MM.1S (cell line): ENCODE results near the gene PROK1.
"Not testable (repeated sequence)": the region's sequence is repeated elsewhere in the genome, so short reads cannot be mapped to it uniquely, and the experiment has no call there.

Experiments used
- DNase-seq: peaks from one replicate; pipeline ENCODE4 v3.0.0-alpha.2; 2015
- H2AFZ ChIP-seq: fragments of 300-600 bp; sonication (generic); 2 replicates; pipeline ENCODE4 v1.6.0; 2016; ENCODE audit warnings: antibody characterized with exemption, low read length
- H3F3A ChIP-seq: fragments of 300-600 bp; sonication (generic); 2 replicates; pipeline ENCODE4 v1.6.1; 2016; ENCODE audit warnings: mild to moderate bottlenecking, antibody characterized with exemption, low read length, moderate library complexity, mixed read lengths; ENCODE audit not compliant: insufficient read depth
- H3K27ac ChIP-seq: fragments of 300-600 bp; sonication (generic); 2 replicates; pipeline ENCODE4 v1.5.1; 2016; ENCODE audit warnings: mild to moderate bottlenecking, low read length
- H3K27me3 ChIP-seq: fragments of 300-600 bp; sonication (generic); replicated peaks from 2 replicates; pipeline ENCODE4 v1.6.0; 2016; ENCODE audit warnings: low read length; ENCODE audit not compliant: insufficient read depth
- H3K36me3 ChIP-seq: fragments of 300-600 bp; sonication (generic); replicated peaks from 2 replicates; pipeline ENCODE4 v1.6.1; 2016; ENCODE audit warnings: mild to moderate bottlenecking, low read length, mixed read lengths; ENCODE audit not compliant: insufficient read depth
- H3K4me1 ChIP-seq: fragments of 300-600 bp; sonication (generic); 2 replicates; pipeline ENCODE4 v1.6.1; 2016; ENCODE audit warnings: low read length, mixed read lengths
- H3K4me2 ChIP-seq: fragments of 300-600 bp; sonication (generic); 2 replicates; pipeline ENCODE4 v1.6.0; 2016; ENCODE audit warnings: low read depth, low read length
- H3K4me3 ChIP-seq: fragments of 300-600 bp; sonication (generic); 2 replicates; pipeline ENCODE4 v1.5.1; 2016; ENCODE audit warnings: low read length, mixed read lengths
- H3K79me2 ChIP-seq: fragments of 300-600 bp; sonication (generic); 2 replicates; pipeline ENCODE4 v1.6.1; 2016; ENCODE audit warnings: mixed run types, low read length, mixed read lengths
- H3K9ac ChIP-seq: fragments of 300-600 bp; sonication (generic); 2 replicates; pipeline ENCODE4 v1.6.1; 2016; ENCODE audit warnings: low read length, mixed read lengths
- H3K9me2 ChIP-seq: fragments of 300-600 bp; sonication (generic); replicated peaks from 2 replicates; pipeline ENCODE4 v1.6.1; 2016; ENCODE audit warnings: mild to moderate bottlenecking, low read length, mixed read lengths; ENCODE audit not compliant: insufficient read depth
- H3K9me3 ChIP-seq: fragments of 300-600 bp; sonication (generic); replicated peaks from 2 replicates; pipeline ENCODE4 v1.6.1; 2016; ENCODE audit warnings: mild to moderate bottlenecking, low read length, mixed read lengths; ENCODE audit not compliant: insufficient read depth
- H4K20me1 ChIP-seq: fragments of 300-600 bp; sonication (generic); 2 replicates; pipeline ENCODE4 v1.6.1; 2016; ENCODE audit warnings: mild to moderate bottlenecking, low read length, moderate library complexity, mixed read lengths; ENCODE audit not compliant: insufficient read depth
- CTCF ChIP-seq: fragments of 300-600 bp; sonication (generic); IDR thresholded peaks from 2 replicates; pipeline ENCODE4 v1.5.1; 2016; ENCODE audit warnings: antibody characterized with exemption, low read length, mixed read lengths
- EZH2 ChIP-seq: fragments of 300-600 bp; sonication (generic); optimal IDR thresholded peaks from 2 replicates; pipeline ENCODE3; 2017; ENCODE audit warnings: low read depth, mild to moderate bottlenecking, antibody characterized with exemption, low read length, mixed read lengths
- EZH2phosphoT487 ChIP-seq: fragments of 300-600 bp; sonication (generic); IDR thresholded peaks from 2 replicates; pipeline ENCODE4 v1.6.1; 2018; ENCODE audit warnings: antibody characterized with exemption, low read length

PROK1 gene

DNA sequence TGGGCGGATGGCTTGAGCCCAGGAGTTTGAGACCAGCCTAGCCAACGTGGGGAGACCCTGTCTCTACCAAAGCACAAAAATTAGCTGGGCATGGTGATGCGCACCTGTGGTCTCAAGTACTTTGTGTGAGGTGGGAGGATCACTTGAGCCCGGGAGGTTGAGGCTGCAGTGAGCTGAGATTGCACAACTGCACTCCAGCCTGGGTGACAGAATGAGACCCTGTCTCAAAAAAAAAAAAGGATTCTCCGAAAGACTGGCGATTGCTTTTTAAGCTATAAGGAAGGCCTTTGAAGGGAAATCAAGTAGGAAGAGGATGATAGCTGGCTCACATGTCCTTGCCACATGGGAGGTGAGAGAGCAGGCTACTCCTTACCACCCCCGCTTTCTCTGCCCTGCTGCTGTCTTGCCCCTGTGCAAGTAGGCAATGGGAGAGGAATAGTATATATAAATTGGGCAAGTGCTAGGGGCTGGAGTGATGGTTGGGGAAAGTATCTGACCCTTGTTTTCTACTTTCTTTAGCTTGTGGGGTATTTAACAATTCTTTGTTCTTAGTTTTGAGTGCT, 39.7 kb upstream of the PROK1 start:
- no peaks in the 10 kb centered on the region; the same call in 1 of the 2 replicates for H3K4me1 ChIP-seq
- no peaks in the 10 kb centered on the region for H3F3A ChIP-seq
- no peaks in the 10 kb centered on the region for H3K27me3 ChIP-seq
- no peaks in the 10 kb centered on the region for H4K20me1 ChIP-seq
- H3K4me3 ChIP-seq, result no peak overlapping the region
- DNase-seq, result no peak
- H3K4me2 ChIP-seq, result no peak overlapping the region
- H3K27ac ChIP-seq, result no peak overlapping the region
- TF ChIP-seq CTCF (no peak), EZH2 (no peak), EZH2phosphoT487 (no peak)
- H3K79me2 ChIP-seq, result peaks cover 12% of the 10 kb centered on the region
- no peak overlapping the region for H3K9ac ChIP-seq
- no peaks in the 10 kb centered on the region for H3K9me3 ChIP-seq
- no peaks in the 10 kb centered on the region for H3K36me3 ChIP-seq
- no peaks in the 10 kb centered on the region for H3K9me2 ChIP-seq
- H2AFZ ChIP-seq, result no peak overlapping the region

- H3K9ac ChIP-seq, result no peak overlapping the region
- no peaks in the 10 kb centered on the region for H3K36me3 ChIP-seq
- H3K79me2 ChIP-seq, result no peaks in the 10 kb centered on the region; the same call in 1 of the 2 replicates
- no peak overlapping the region for H3K4me2 ChIP-seq
- H3K27me3 ChIP-seq, result no peaks in the 10 kb centered on the region
- H3K27ac ChIP-seq, result no peak overlapping the region
- no peaks in the 10 kb centered on the region for H3K9me3 ChIP-seq
- H3K4me1 ChIP-seq, result no peaks in the 10 kb centered on the region
- no peaks in the 10 kb centered on the region for H3F3A ChIP-seq
- no peaks in the 10 kb centered on the region for H4K20me1 ChIP-seq
- H3K4me3 ChIP-seq, result no peak overlapping the region
- peak; percentile 44 for DNase-seq
- H2AFZ ChIP-seq, result no peak overlapping the region
- H3K9me2 ChIP-seq, result no peaks in the 10 kb centered on the region
- TF ChIP-seq CTCF (peak; percentile 55), EZH2 (no peak)
Measured at GRCh38 chr1:110412576-110412975, 38.4 kb upstream of the PROK1 start.

DNA sequence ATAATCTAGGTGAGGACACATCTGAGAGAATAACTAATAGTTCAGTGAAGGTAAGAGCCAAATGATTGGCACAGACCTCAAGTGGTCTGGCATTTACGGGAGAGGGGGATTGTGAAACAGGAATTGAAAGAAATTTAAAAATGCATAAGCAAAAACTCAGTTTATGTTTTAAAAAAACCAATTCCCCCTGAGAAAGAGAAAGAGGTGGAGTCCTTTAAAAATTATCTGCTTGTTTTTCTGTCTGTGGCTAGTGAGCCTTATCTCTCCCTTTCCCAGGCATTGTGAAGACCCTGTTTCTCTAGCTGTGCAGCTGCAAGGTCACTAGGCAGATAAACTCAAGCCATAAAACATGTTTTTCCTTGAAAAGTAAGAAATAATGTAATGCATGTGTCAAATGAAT, 37.9 kb upstream of the PROK1 start:
- not testable (repeated sequence) for DNase-seq, H3K9ac ChIP-seq, H3K27me3 ChIP-seq, H3F3A ChIP-seq, H3K4me2 ChIP-seq, H3K79me2 ChIP-seq, H3K36me3 ChIP-seq, H3K4me3 ChIP-seq, H4K20me1 ChIP-seq, H3K9me2 ChIP-seq, H2AFZ ChIP-seq, H3K9me3 ChIP-seq, H3K4me1 ChIP-seq, H3K27ac ChIP-seq

GRCh38 chr1:110418729-110419128, 32.2 kb upstream of the PROK1 start:
- Histone ChIP-seq H3K4me1 (no peaks in the 10 kb centered on the region), H3K4me2 (no peak overlapping the region), H3K79me2 (no peaks in the 10 kb centered on the region), H3K9ac (no peak overlapping the region), H3K9me2 (no peaks in the 10 kb centered on the region), H3K27me3 (no peaks in the 10 kb centered on the region), H2AFZ (no peak overlapping the region), H3K4me3 (no peak overlapping the region), H4K20me1 (no peaks in the 10 kb centered on the region), H3K36me3 (no peaks in the 10 kb centered on the region), H3K27ac (no peak overlapping the region), H3K9me3 (no peaks in the 10 kb centered on the region), H3F3A (no peaks in the 10 kb centered on the region)
- TF ChIP-seq EZH2phosphoT487, result no peak
- TF ChIP-seq CTCF, result no peak
- TF ChIP-seq EZH2, result no peak
- no peak for DNase-seq
